Measurements from ENCODE around the gene PACSIN2.

PACSIN2 gene

DNA sequence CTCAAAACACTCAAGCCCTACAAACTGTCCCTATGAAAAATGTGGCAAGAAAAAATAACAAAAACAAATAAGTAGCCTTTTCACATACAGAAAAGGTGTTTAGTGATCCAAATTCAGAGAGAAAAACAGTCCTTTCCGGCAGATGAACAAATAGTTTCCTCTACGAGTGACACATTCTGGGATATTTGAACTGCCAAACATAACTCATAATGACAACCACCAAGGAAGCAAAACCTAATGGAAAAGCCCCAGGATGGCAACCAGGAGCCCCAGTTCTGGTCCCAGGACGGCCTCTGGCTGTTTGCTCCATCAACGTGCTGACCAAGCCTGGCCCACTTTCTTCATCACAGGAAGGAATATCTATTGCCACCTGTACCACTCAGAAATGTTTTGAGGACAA lies 6.0 kb downstream of the PACSIN2 start:
- DNase-seq (ENCODE audit: low read depth, low spot score), result no peak
- ChIA-PET CTCF (interaction anchor here (1.3 kb wide), 1 partner anchor 18 kb away, joined by 3 read pairs; no protein-coding TSS in a partner anchor), POLR2A (interaction anchor here (1.4 kb wide), 1 partner anchor 18 kb away, joined by 7 read pairs; no protein-coding TSS in a partner anchor)
- TF ChIP-seq CTCF (IDR thresholded peaks at IDR 0.05; ENCODE audit: insufficient read depth, low read length, missing control alignments), result no peak
- H3K4me3 ChIP-seq (ENCODE audit: low read depth, low read length), result no peak overlapping the region

DNA sequence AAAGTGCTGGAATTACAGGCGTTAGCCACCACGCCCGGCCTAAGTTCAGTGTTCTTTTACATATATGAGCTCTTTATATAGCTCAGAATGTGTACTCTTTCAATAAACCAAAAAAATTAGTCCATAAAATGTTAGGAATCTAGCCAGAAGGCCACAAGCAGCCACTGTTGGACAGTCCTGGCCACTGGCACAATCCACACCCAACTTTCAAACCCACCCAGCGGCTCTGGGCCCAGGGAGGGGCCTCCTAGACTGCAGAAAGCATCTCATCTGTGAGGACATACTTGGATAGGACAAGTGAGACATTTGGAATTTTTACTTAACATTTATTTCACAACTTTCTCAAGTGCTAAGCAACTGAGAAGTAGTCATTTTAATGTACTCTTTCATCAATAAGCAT lies 6.4 kb downstream of the PACSIN2 start:
- POLR2A ChIA-PET, result interaction anchor here (1.4 kb wide), 1 partner anchor 17 kb away, joined by 7 read pairs; no protein-coding TSS in a partner anchor
- no peak for DNase-seq (ENCODE audit: low read depth, low spot score)
- H3K4me3 ChIP-seq (ENCODE audit: low read depth, low read length), result no peak overlapping the region
- no peak for TF ChIP-seq CTCF (IDR thresholded peaks at IDR 0.05; ENCODE audit: insufficient read depth, low read length, missing control alignments)
- CTCF ChIA-PET, result interaction anchor here (1.0 kb wide), 1 partner anchor 18 kb away, joined by 3 read pairs; no protein-coding TSS in a partner anchor

- POLR2A ChIA-PET, result interaction anchor here (1.0 to 1.4 kb wide), 3 partner anchors 8 to 16 kb away, joined by 4 to 7 read pairs (median 4); no protein-coding TSS in a partner anchor
- H3K4me3 ChIP-seq (ENCODE audit: low read depth, low read length), result no peak overlapping the region
- DNase-seq (ENCODE audit: low read depth, low spot score), result no peak
- TF ChIP-seq CTCF (IDR thresholded peaks at IDR 0.05; ENCODE audit: insufficient read depth, low read length, missing control alignments), result no peak
- CTCF ChIA-PET, result interaction anchor here (0.6 to 1.0 kb wide), 3 partner anchors 17 to 188 kb away, joined by 3 read pairs; no protein-coding TSS in a partner anchor
Observed at GRCh38 chr22:43007519-43008102, 7.3 kb downstream of the PACSIN2 start.

GRCh38 chr22:43006753-43007152 lies 8.2 kb downstream of the PACSIN2 start:
- TF ChIP-seq CTCF (IDR thresholded peaks at IDR 0.05; ENCODE audit: insufficient read depth, low read length, missing control alignments), result no peak
- H3K4me3 ChIP-seq (ENCODE audit: low read depth, low read length), result no peak overlapping the region
- POLR2A ChIA-PET, result interaction anchor here (0.6 to 1.3 kb wide), 2 partner anchors 9 to 13 kb away, joined by 3 to 4 read pairs; no protein-coding TSS in a partner anchor
- CTCF ChIA-PET, result interaction anchor here (0.6 to 1.5 kb wide), 5 partner anchors 14 to 139 kb away, joined by 3 read pairs; no protein-coding TSS in a partner anchor
- DNase-seq (ENCODE audit: low read depth, low spot score), result no peak

DNA sequence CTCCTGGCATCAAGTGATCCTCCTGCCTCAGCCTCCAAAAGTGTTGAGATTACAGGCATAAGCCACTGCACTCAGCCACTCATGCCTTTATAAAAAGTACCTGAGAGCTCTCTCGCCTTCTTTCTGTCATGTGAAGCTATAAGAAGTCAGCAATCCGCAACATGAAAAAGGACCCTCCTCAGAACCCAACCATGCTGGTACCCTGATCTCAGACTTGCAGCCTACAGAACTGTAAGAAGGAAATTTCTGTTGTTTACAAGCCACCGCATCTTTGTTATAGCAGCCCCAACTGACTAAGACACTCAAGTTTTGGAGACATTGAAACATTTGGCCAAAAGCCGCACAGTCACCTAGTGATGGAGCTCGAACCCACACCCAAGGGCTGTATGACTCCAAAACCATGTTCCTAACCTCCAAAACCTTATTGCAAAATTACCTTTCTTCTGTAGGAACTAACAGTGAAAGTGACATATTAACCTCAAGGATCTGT lies 8.9 kb downstream of the PACSIN2 start:
- no peak overlapping the region for H3K4me3 ChIP-seq (ENCODE audit: low read depth, low read length)
- ChIA-PET CTCF (interaction anchor here (0.5 to 1.5 kb wide), 5 partner anchors 15 to 178 kb away, joined by 3 read pairs; no protein-coding TSS in a partner anchor), POLR2A (interaction anchor here (0.6 kb wide), 1 partner anchor 12 kb away, joined by 3 read pairs; no protein-coding TSS in a partner anchor)
- no peak for TF ChIP-seq CTCF (IDR thresholded peaks at IDR 0.05; ENCODE audit: insufficient read depth, low read length, missing control alignments)
- DNase-seq (ENCODE audit: low read depth, low spot score), result no peak

DNA sequence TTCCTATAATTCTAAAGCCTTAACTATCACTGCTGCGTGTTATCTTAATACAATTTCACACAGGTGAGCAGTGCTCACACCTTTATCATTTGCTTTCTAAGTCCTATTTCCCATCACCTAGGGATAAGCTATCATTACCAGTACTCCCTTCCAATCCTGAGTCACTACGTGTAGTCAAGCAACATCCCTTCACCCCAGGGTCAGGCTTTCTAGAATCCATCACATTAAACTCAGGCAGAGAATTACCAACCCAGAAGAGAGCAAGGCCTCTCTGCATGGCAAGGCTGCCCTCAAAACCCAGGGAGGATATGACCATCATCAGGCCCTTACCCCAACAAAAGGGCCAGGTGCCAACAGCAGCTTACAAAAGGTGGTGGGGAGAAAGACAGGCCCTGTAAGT lies 9.8 kb downstream of the PACSIN2 start:
- CTCF ChIA-PET, result interaction anchor here (1.2 to 3.6 kb wide), 4 partner anchors 9 to 85 kb away, joined by 3 to 15 read pairs (median 8); partner anchors contain the start of gene PACSIN2
- H3K4me3 ChIP-seq (ENCODE audit: low read depth, low read length), result no peak overlapping the region
- no peak for TF ChIP-seq CTCF (IDR thresholded peaks at IDR 0.05; ENCODE audit: insufficient read depth, low read length, missing control alignments)
- no peak for DNase-seq (ENCODE audit: low read depth, low spot score)
- POLR2A ChIA-PET, result interaction anchor here (0.8 to 5.9 kb wide), 3 partner anchors 9 to 14 kb away, joined by 3 to 46 read pairs (median 8); partner anchors contain the start of gene PACSIN2
